PC-9 (cell line): ENCODE data around the gene MMP2. TPM values are rescaled to one million over a fixed set of nuclear protein-coding genes. Genes with fewer than 3 reads are reported as not detected.

Experiments used
- BruUV-seq: library from RNA; stranded (reverse); fragments of 400-500 nt; replicated peaks from 2 replicates; lab custom pipeline; 2021; lab: Mats Ljungman, UMichigan
- CTCF ChIA-PET: fragments of 300-600 bp; sonication (Branson Sonifier 250); formaldehyde crosslinking; loops from one replicate; lab custom pipeline; 2022; ENCODE audit warnings: antibody characterized with exemption; lab: Charles Lee
- POLR2A ChIA-PET: fragments of 300-600 bp; sonication (Branson Sonifier 250); formaldehyde crosslinking; loops from one replicate; lab custom pipeline; 2022; ENCODE audit warnings: antibody characterized with exemption; ENCODE audit not compliant: unreplicated experiment; lab: Charles Lee
- DNase-seq, 2 experiments: peaks; one replicate each; pipeline versions ENCODE4 v3.0.0 to v3.0.0-alpha.2; 2015 to 2022; ENCODE audit warnings: mixed read lengths in 1 of 2
- H2AFZ ChIP-seq: fragments of 200-600 bp; sonication (generic); 2 replicates; pipeline ENCODE4 v1.8.1; 2017; ENCODE audit warnings: antibody characterized with exemption
- H3F3A ChIP-seq: fragments of 200-600 bp; sonication (generic); 2 replicates; pipeline ENCODE4 v1.8.1; 2017; ENCODE audit warnings: antibody characterized with exemption, mild to moderate bottlenecking, low read depth; ENCODE audit not compliant: insufficient read depth
- H3K27ac ChIP-seq: fragments of 200-600 bp; sonication (generic); 2 replicates; pipeline ENCODE4 v1.6.1; 2016; ENCODE audit warnings: mixed run types
- H3K27me3 ChIP-seq: fragments of 200-600 bp; sonication (generic); 2 replicates; pipeline ENCODE4 v1.6.1; 2016; ENCODE audit warnings: low read depth, mixed run types; ENCODE audit not compliant: insufficient read depth
- H3K36me3 ChIP-seq: fragments of 200-600 bp; sonication (generic); 2 replicates; pipeline ENCODE4 v1.6.1; 2016; ENCODE audit warnings: low read depth, mixed run types
- H3K4me1 ChIP-seq: fragments of 200-600 bp; sonication (generic); replicated peaks from 2 replicates; pipeline ENCODE4 v1.6.1; 2016; ENCODE audit warnings: mixed run types; ENCODE audit not compliant: insufficient read depth
- H3K4me2 ChIP-seq: fragments of 200-600 bp; sonication (generic); 2 replicates; pipeline ENCODE4 v1.6.1; 2017; ENCODE audit warnings: mixed run types
- H3K4me3 ChIP-seq: fragments of 200-600 bp; sonication (generic); 2 replicates; pipeline ENCODE4 v1.6.1; 2016; ENCODE audit warnings: mixed run types
- H3K79me2 ChIP-seq: fragments of 200-600 bp; sonication (generic); 2 replicates; pipeline ENCODE4 v1.6.1; 2017; ENCODE audit warnings: low read depth, mixed run types
- H3K9me2 ChIP-seq: fragments of 200-600 bp; sonication (generic); 2 replicates; pipeline ENCODE4 v1.8.1; 2017; ENCODE audit warnings: mild to moderate bottlenecking; ENCODE audit not compliant: insufficient read depth
- H3K9me3 ChIP-seq: fragments of 200-600 bp; sonication (generic); 2 replicates; pipeline ENCODE4 v1.8.1; 2016; ENCODE audit warnings: low read depth; ENCODE audit not compliant: insufficient read depth
- H4K20me1 ChIP-seq: fragments of 200-600 bp; sonication (generic); 2 replicates; pipeline ENCODE4 v1.8.1; 2017; ENCODE audit not compliant: insufficient read depth
- CTCF ChIP-seq: fragments of 200-600 bp; sonication (generic); conservative IDR thresholded peaks from 2 replicates; pipeline ENCODE4 v1.6.1; 2017; ENCODE audit warnings: mixed run types, antibody characterized with exemption, mild to moderate bottlenecking, moderate library complexity
- EZH2 ChIP-seq: fragments of 200-600 bp; sonication (generic); IDR thresholded peaks from 2 replicates; pipeline ENCODE4 v1.8.0; 2017; ENCODE audit warnings: antibody characterized with exemption, low read depth
- intact Hi-C: fragments of 100-400 bp; cut with micrococcal nuclease; formaldehyde crosslinking; loops from one replicate; pipeline ENCODE4 v1.10.0; 2022; ENCODE audit not compliant: unreplicated experiment
- total RNA-seq: library from RNA; stranded (reverse); gene quantifications from 2 replicates; pipeline ENCODE4 v1.2.3, GENCODE V29; 2021

The MMP2 gene
- total RNA-seq, 1 experiment from 2014 or later, result 0.50 TPM

- Histone ChIP-seq H3K4me3 (peak overlapping the region; percentile 76), H4K20me1 (no peaks in the 10 kb centered on the region), H3F3A (no peaks in the 10 kb centered on the region), H2AFZ (peak overlapping the region; percentile 88), H3K4me1 (peaks cover 16% of the 10 kb centered on the region), H3K4me2 (peak overlapping the region; percentile 77), H3K9me2 (no peaks in the 10 kb centered on the region), H3K27me3 (no peaks in the 10 kb centered on the region), H3K9me3 (peaks cover 17% of the 10 kb centered on the region), H3K36me3 (peaks cover 28% of the 10 kb centered on the region), H3K27ac (no peak overlapping the region), H3K79me2 (peaks cover 50% of the 10 kb centered on the region)
- ChIA-PET CTCF (interaction anchor here (0.9 kb wide), 1 partner anchor 15 kb away, joined by 17 read pairs; no protein-coding TSS in a partner anchor), POLR2A (no interaction called here)
- BruUV-seq, result no TSS peak
- TF ChIP-seq CTCF (no peak), EZH2 (no peak)
- DNase-seq, result no peak
- intact Hi-C loops, result no loop called here
Observed at GRCh38 chr16:55510185-55510805, 31.3 kb downstream of the MMP2 start.

GRCh38 chr16:55512941-55513340 is 33.9 kb downstream of the MMP2 start:
- no peak overlapping the region for H3K4me3 ChIP-seq
- POLR2A ChIA-PET, result no interaction called here

GRCh38 chr16:55513616-55514015 is 34.6 kb downstream of the MMP2 start:
- H2AFZ ChIP-seq, result no peak overlapping the region
- no peak overlapping the region for H3K4me2 ChIP-seq
- peaks cover 29% of the 10 kb centered on the region for H3K36me3 ChIP-seq
- no peaks in the 10 kb centered on the region for H4K20me1 ChIP-seq
- peaks cover 16% of the 10 kb centered on the region for H3K4me1 ChIP-seq
- peaks cover 20% of the 10 kb centered on the region for H3K9me3 ChIP-seq
- BruUV-seq, result no TSS peak
- CTCF ChIA-PET, result interaction anchor here (0.6 kb wide), 1 partner anchor 14 kb away, joined by 10 read pairs; no protein-coding TSS in a partner anchor
- TF ChIP-seq CTCF, result 0 out of 2 replicates have a peak, but pooled peaks have one; percentile 14
- TF ChIP-seq EZH2, result no peak
- POLR2A ChIA-PET, result no interaction called here
- no peak overlapping the region for H3K4me3 ChIP-seq
- no peaks in the 10 kb centered on the region for H3K27me3 ChIP-seq
- H3K27ac ChIP-seq, result no peak overlapping the region
- intact Hi-C loops, result no loop called here
- DNase-seq, result no peak
- no peaks in the 10 kb centered on the region; the same call in 1 of the 2 replicates for H3F3A ChIP-seq
- no peaks in the 10 kb centered on the region for H3K9me2 ChIP-seq
- peaks cover 50% of the 10 kb centered on the region for H3K79me2 ChIP-seq

More at GRCh38 chr16:55512941-55513340, 33.9 kb downstream of the MMP2 start:
- H3K9me3 ChIP-seq, result peaks cover 20% of the 10 kb centered on the region
- H3K4me2 ChIP-seq, result no peak overlapping the region
- peaks cover 50% of the 10 kb centered on the region for H3K79me2 ChIP-seq
- no peaks in the 10 kb centered on the region; the same call in 1 of the 2 replicates for H3F3A ChIP-seq
- CTCF ChIA-PET, result interaction anchor here (0.6 kb wide), 1 partner anchor 13 kb away, joined by 10 read pairs; no protein-coding TSS in a partner anchor
- no peak overlapping the region for H2AFZ ChIP-seq
- peaks cover 16% of the 10 kb centered on the region for H3K4me1 ChIP-seq
- no peak for TF ChIP-seq CTCF
- no TSS peak for BruUV-seq
- intact Hi-C loops, result no loop called here
- peaks cover 29% of the 10 kb centered on the region for H3K36me3 ChIP-seq
- no peaks in the 10 kb centered on the region for H3K9me2 ChIP-seq
- DNase-seq, result no peak
- H3K27me3 ChIP-seq, result no peaks in the 10 kb centered on the region
- H3K27ac ChIP-seq, result no peak overlapping the region
- no peaks in the 10 kb centered on the region for H4K20me1 ChIP-seq
